ENCODE data around the gene AMN. TPM values are rescaled to one million over a fixed set of nuclear protein-coding genes. Genes with fewer than 3 reads are reported as not detected.

AMN gene
- total and polyA plus RNA-seq, 2 experiments from 2014 or later = 0.69 to 1.2 TPM

GRCh38 chr14:102973706-102974285 lies 51.3 kb downstream of the AMN start:
- H3K4me2 ChIP-seq = no peak overlapping the region
- H3K4me1 ChIP-seq (ENCODE audit: insufficient read depth) = no peaks in the 10 kb centered on the region
- TF ChIP-seq NANOG (IDR thresholded peaks at IDR 0.05; ENCODE audit: borderline replicate concordance) = no peak
- TF ChIP-seq EZH2 (IDR thresholded peaks at IDR 0.05; ENCODE audit: low read depth, unreplicated experiment) = no peak
- TF ChIP-seq ZNF331 (CRISPR knock-in tag; IDR thresholded peaks at IDR 0.05; ENCODE audit: low read depth) = no peak
- no peak for TF ChIP-seq STAT1 (IDR thresholded peaks at IDR 0.05; ENCODE audit: unreplicated experiment)
- TF ChIP-seq JUNB (IDR thresholded peaks at IDR 0.05; ENCODE audit: unreplicated experiment) = no peak
- Mint-ChIP-seq H3K27ac (no peak overlapping the region), H3K36me3 (ENCODE audit: low read depth) (peaks cover 75% of the 10 kb centered on the region), H3K9me3 (no peaks in the 10 kb centered on the region), H3K27me3 (ENCODE audit: insufficient read depth, low read depth, poor library complexity) (peaks cover 14% of the 10 kb centered on the region), H3K4me3 (no peak overlapping the region), H3K4me1 (no peaks in the 10 kb centered on the region)
- H3K9me2 ChIP-seq (ENCODE audit: insufficient read depth) = no peaks in the 10 kb centered on the region
- no peaks in the 10 kb centered on the region for H3K27me3 ChIP-seq (ENCODE audit: insufficient read depth)
- no peak overlapping the region for H3K27ac ChIP-seq (ENCODE audit: low read depth)
- H3K4me3 ChIP-seq = no peak overlapping the region
- peaks cover 4% of the 10 kb centered on the region for H4K20me1 ChIP-seq (replicated peaks; ENCODE audit: insufficient read depth)
- DNase-seq (ENCODE audit: low spot score) (no peak), ATAC-seq (no peak)
- H3F3A ChIP-seq (replicated peaks; ENCODE audit: low read depth) = peaks cover 15% of the 10 kb centered on the region; the same call in 1 of the 2 replicates
- no peaks in the 10 kb centered on the region for H3K79me2 ChIP-seq (replicated peaks; ENCODE audit: insufficient read depth)
- no peak overlapping the region for H2AFZ ChIP-seq
- peaks cover 29% of the 10 kb centered on the region for H3K36me3 ChIP-seq (ENCODE audit: insufficient read depth)

DNA sequence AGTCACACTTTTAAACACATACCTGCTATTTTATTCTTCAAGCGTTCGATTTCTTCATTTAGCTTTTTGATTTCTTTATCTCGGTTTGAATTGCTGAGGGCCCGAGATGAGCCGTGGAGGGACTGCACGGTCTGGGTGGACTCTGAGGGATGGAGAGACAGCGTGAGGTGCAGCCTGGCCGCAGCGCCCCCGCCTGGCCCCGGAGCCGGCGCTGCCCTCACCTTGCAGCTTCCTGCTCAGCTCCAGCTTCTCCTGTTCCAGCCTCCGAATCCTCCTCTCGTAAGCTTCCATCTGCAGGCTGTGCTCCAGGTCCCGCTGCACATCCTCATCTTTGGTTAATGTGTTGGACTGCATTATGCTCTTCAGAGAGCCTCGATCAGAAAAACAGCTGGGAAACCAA lies 53.2 kb downstream of the AMN start:
- DNase-seq (ENCODE audit: low spot score) = peak; percentile 38
- no peak overlapping the region for H3K4me3 Mint-ChIP-seq

DNA sequence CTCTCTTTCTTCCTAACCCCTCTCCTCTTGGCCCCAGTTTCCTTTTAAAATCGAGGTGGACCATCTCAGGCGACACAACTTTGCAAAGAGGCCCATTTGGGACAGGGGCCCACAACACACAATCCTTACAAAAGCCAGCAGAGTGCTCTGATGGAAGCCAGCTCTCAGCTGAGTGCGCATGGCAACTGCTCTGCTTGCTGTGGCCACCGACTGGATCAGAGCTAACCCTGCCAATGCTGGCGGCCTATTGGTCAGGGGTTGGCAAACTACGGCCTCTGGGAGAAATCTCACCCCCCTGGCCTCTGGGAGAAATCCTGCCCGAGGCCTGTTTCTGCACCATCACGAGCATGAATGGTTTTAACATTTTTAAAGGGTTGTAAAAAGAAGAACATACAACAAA lies 55.0 kb downstream of the AMN start:
- Histone ChIP-seq H3K27ac (ENCODE audit: low read depth) (no peak overlapping the region), H3F3A (replicated peaks; ENCODE audit: low read depth) (peaks cover 10% of the 10 kb centered on the region; the same call in 1 of the 2 replicates), H2AFZ (no peak overlapping the region), H3K4me1 (ENCODE audit: insufficient read depth) (no peaks in the 10 kb centered on the region), H4K20me1 (replicated peaks; ENCODE audit: insufficient read depth) (peaks cover 7% of the 10 kb centered on the region; the same call in 1 of the 2 replicates), H3K27me3 (ENCODE audit: insufficient read depth) (no peaks in the 10 kb centered on the region), H3K36me3 (ENCODE audit: insufficient read depth) (peaks cover 26% of the 10 kb centered on the region), H3K79me2 (replicated peaks; ENCODE audit: insufficient read depth) (no peaks in the 10 kb centered on the region), H3K9me2 (ENCODE audit: insufficient read depth) (no peaks in the 10 kb centered on the region), H3K4me2 (no peak overlapping the region), H3K4me3 (no peak overlapping the region)
- Mint-ChIP-seq H3K4me3 (no peak overlapping the region), H3K27me3 (ENCODE audit: insufficient read depth, low read depth, poor library complexity) (peaks cover 11% of the 10 kb centered on the region), H3K27ac (no peak overlapping the region), H3K4me1 (no peaks in the 10 kb centered on the region), H3K36me3 (ENCODE audit: low read depth) (peaks cover 60% of the 10 kb centered on the region), H3K9me3 (no peaks in the 10 kb centered on the region)
- DNase-seq (ENCODE audit: low spot score) (no peak), ATAC-seq (no peak)
- TF ChIP-seq, protein P1, sequence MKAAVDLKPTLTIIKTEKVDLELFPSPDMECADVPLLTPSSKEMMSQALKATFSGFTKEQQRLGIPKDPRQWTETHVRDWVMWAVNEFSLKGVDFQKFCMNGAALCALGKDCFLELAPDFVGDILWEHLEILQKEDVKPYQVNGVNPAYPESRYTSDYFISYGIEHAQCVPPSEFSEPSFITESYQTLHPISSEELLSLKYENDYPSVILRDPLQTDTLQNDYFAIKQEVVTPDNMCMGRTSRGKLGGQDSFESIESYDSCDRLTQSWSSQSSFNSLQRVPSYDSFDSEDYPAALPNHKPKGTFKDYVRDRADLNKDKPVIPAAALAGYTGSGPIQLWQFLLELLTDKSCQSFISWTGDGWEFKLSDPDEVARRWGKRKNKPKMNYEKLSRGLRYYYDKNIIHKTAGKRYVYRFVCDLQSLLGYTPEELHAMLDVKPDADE (IDR thresholded peaks at IDR 0.05) = no peak
- TF ChIP-seq ZNF114 (CRISPR knock-in tag; IDR thresholded peaks at IDR 0.05) (no peak), ZNF331 (CRISPR knock-in tag; IDR thresholded peaks at IDR 0.05; ENCODE audit: low read depth) (no peak), EZH2phosphoT487 (IDR thresholded peaks at IDR 0.05; ENCODE audit: unreplicated experiment) (no peak), JUNB (IDR thresholded peaks at IDR 0.05; ENCODE audit: unreplicated experiment) (no peak), STAT1 (IDR thresholded peaks at IDR 0.05; ENCODE audit: unreplicated experiment) (no peak), REST (IDR thresholded peaks at IDR 0.05; ENCODE audit: unreplicated experiment) (no peak)

More for the DNA sequence above, 53.2 kb downstream of the AMN start:
- no peak overlapping the region for H2AFZ ChIP-seq
- no peaks in the 10 kb centered on the region for H3K4me1 Mint-ChIP-seq
- peaks cover 15% of the 10 kb centered on the region; the same call in 1 of the 2 replicates for H3F3A ChIP-seq (replicated peaks; ENCODE audit: low read depth)
- peaks cover 66% of the 10 kb centered on the region for H3K36me3 Mint-ChIP-seq (ENCODE audit: low read depth)
- no peak overlapping the region for H3K4me2 ChIP-seq
- ATAC-seq = peak; percentile 79
- no peaks in the 10 kb centered on the region for H3K9me2 ChIP-seq (ENCODE audit: insufficient read depth)
- H3K27me3 Mint-ChIP-seq (ENCODE audit: insufficient read depth, low read depth, poor library complexity) = peaks cover 14% of the 10 kb centered on the region
- H3K27ac ChIP-seq (ENCODE audit: low read depth) = peak overlapping the region; percentile 80; the same call in 1 of the 2 replicates
- H3K27ac Mint-ChIP-seq = no peak overlapping the region
- H3K79me2 ChIP-seq (replicated peaks; ENCODE audit: insufficient read depth) = no peaks in the 10 kb centered on the region
- no peaks in the 10 kb centered on the region for H3K9me3 Mint-ChIP-seq
- no peaks in the 10 kb centered on the region for H3K27me3 ChIP-seq (ENCODE audit: insufficient read depth)
- TF ChIP-seq, protein P2, sequence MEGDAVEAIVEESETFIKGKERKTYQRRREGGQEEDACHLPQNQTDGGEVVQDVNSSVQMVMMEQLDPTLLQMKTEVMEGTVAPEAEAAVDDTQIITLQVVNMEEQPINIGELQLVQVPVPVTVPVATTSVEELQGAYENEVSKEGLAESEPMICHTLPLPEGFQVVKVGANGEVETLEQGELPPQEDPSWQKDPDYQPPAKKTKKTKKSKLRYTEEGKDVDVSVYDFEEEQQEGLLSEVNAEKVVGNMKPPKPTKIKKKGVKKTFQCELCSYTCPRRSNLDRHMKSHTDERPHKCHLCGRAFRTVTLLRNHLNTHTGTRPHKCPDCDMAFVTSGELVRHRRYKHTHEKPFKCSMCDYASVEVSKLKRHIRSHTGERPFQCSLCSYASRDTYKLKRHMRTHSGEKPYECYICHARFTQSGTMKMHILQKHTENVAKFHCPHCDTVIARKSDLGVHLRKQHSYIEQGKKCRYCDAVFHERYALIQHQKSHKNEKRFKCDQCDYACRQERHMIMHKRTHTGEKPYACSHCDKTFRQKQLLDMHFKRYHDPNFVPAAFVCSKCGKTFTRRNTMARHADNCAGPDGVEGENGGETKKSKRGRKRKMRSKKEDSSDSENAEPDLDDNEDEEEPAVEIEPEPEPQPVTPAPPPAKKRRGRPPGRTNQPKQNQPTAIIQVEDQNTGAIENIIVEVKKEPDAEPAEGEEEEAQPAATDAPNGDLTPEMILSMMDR (conservative IDR thresholded peaks at IDR 0.05; ENCODE audit: low read depth in 2 of 2) = peak; percentile 47 to 59
- no peak for TF ChIP-seq CREB1 (CRISPR knock-in tag; IDR thresholded peaks at IDR 0.05; ENCODE audit: low read depth)
- H3K4me1 ChIP-seq (ENCODE audit: insufficient read depth) = no peaks in the 10 kb centered on the region
- H4K20me1 ChIP-seq (replicated peaks; ENCODE audit: insufficient read depth) = peaks cover 4% of the 10 kb centered on the region
- H3K36me3 ChIP-seq (ENCODE audit: insufficient read depth) = peaks cover 36% of the 10 kb centered on the region
- no peak overlapping the region for H3K4me3 ChIP-seq

Measured in GM23338 (cell line).